A673 (cell line): ENCODE measurements around the gene IQCE. TPM values are rescaled to one million over a fixed set of nuclear protein-coding genes. Genes with fewer than 3 reads are reported as not detected.
"Not testable (repeated sequence)": the region's sequence is repeated elsewhere in the genome, so short reads cannot be mapped to it uniquely, and the experiment has no call there.

Experiments used
- BruUV-seq: library from RNA; stranded (reverse); fragments of 400-500 nt; replicated peaks from 2 replicates; lab custom pipeline; 2021; lab: Mats Ljungman, UMichigan
- CTCF ChIA-PET: fragments of 300-600 bp; sonication (Branson Sonifier 250); formaldehyde crosslinking; loops from one replicate; lab custom pipeline; 2022; ENCODE audit warnings: antibody characterized with exemption; lab: Charles Lee
- POLR2A ChIA-PET: fragments of 300-600 bp; sonication (Branson Sonifier 250); formaldehyde crosslinking; loops from one replicate; lab custom pipeline; 2022; ENCODE audit warnings: antibody characterized with exemption; ENCODE audit not compliant: low non-redundant PET; lab: Charles Lee
- DNase-seq: peaks from one replicate; pipeline ENCODE4 v3.0.0-alpha.2; 2015; ENCODE audit warnings: low spot score
- H3K27ac ChIP-seq: fragments of 200-600 bp; sonication (generic); 2 replicates; pipeline ENCODE4 v1.5.1; 2016; ENCODE audit warnings: mixed run types, low read depth, mild to moderate bottlenecking, mixed read lengths, antibody characterized with exemption, low read length; ENCODE audit not compliant: poor library complexity, severe bottlenecking
- H3K27me3 ChIP-seq: fragments of 200-600 bp; sonication (generic); replicated peaks from 2 replicates; pipeline ENCODE4 v1.6.1; 2017; ENCODE audit warnings: mixed run types, low read depth, mild to moderate bottlenecking, mixed read lengths, antibody characterized with exemption, low read length; ENCODE audit not compliant: insufficient read depth, poor library complexity
- H3K36me3 ChIP-seq: fragments of 200-600 bp; sonication (generic); 2 replicates; pipeline ENCODE4 v1.6.1; 2016; ENCODE audit warnings: mixed run types, mild to moderate bottlenecking, mixed read lengths, antibody characterized with exemption, low read length; ENCODE audit not compliant: insufficient read depth, poor library complexity, severe bottlenecking
- H3K4me1 ChIP-seq: fragments of 200-600 bp; sonication (generic); 2 replicates; pipeline ENCODE4 v1.6.1; 2017; ENCODE audit warnings: mixed run types, mild to moderate bottlenecking, mixed read lengths, antibody characterized with exemption, low read length; ENCODE audit not compliant: insufficient read depth, poor library complexity, severe bottlenecking
- H3K4me3 ChIP-seq: fragments of 200-600 bp; sonication (generic); 2 replicates; pipeline ENCODE4 v1.5.1; 2016; ENCODE audit warnings: low read depth, mixed run types, mild to moderate bottlenecking, mixed read lengths, low read length; ENCODE audit not compliant: poor library complexity, severe bottlenecking
- H3K9me3 ChIP-seq: fragments of 200-600 bp; sonication (generic); 2 replicates; pipeline ENCODE4 v1.6.1; 2016; ENCODE audit warnings: mixed run types, low read depth, mild to moderate bottlenecking, mixed read lengths, antibody characterized with exemption, low read length; ENCODE audit not compliant: poor library complexity, severe bottlenecking
- CTCF ChIP-seq: fragments of 300-800, 200-600 bp; sonication (generic); conservative IDR thresholded peaks from 2 replicates; pipeline ENCODE4 v1.5.1; 2017; ENCODE audit warnings: low read depth, mild to moderate bottlenecking, antibody characterized with exemption, low read length, moderate library complexity, mixed read lengths
- EZH2 ChIP-seq: fragments of 200-600 bp; sonication (generic); IDR thresholded peaks from 2 replicates; pipeline ENCODE4 v1.6.1; 2017; ENCODE audit warnings: borderline replicate concordance, low read depth, mild to moderate bottlenecking, mixed read lengths, antibody characterized with exemption, low read length; ENCODE audit not compliant: poor library complexity, severe bottlenecking
- intact Hi-C: fragments of 100-400 bp; cut with micrococcal nuclease; formaldehyde crosslinking; loops from one replicate; pipeline ENCODE4 v1.10.0; 2022; ENCODE audit not compliant: unreplicated experiment
- total RNA-seq: library from RNA; stranded (reverse); gene quantifications from 2 replicates; pipeline ENCODE4 v1.2.3, GENCODE V29; 2021

Gene IQCE
- total RNA-seq, 1 experiment from 2014 or later: 35.4 TPM

- no peak for DNase-seq
- no peak for TF ChIP-seq CTCF
- no peak for TF ChIP-seq EZH2
- Histone ChIP-seq H3K36me3 (no peaks in the 10 kb centered on the region), H3K4me1 (no peaks in the 10 kb centered on the region), H3K27me3 (no peaks in the 10 kb centered on the region), H3K4me3 (no peak overlapping the region), H3K27ac (no peak overlapping the region), H3K9me3 (no peaks in the 10 kb centered on the region)
- no TSS peak for BruUV-seq
- intact Hi-C loops: no loop called here
- ChIA-PET POLR2A (no interaction called here), CTCF (interaction anchor here (0.5 to 1.2 kb wide), 4 partner anchors 72 to 215 kb away, joined by 3 to 4 read pairs (median 3); no protein-coding TSS in a partner anchor)
Observed at GRCh38 chr7:2607923-2608904, 49.4 kb downstream of the IQCE start.

- H3K27me3 ChIP-seq: no peaks in the 10 kb centered on the region
- intact Hi-C loops: no loop called here
- POLR2A ChIA-PET: no interaction called here
- H3K36me3 ChIP-seq: no peaks in the 10 kb centered on the region
- H3K4me1 ChIP-seq: peaks cover under 1% of the 10 kb centered on the region
- TF ChIP-seq EZH2 (no peak), CTCF (peak; percentile 59)
- CTCF ChIA-PET: interaction anchor here (0.5 to 1.2 kb wide), 5 partner anchors 71 to 216 kb away, joined by 3 to 4 read pairs (median 3); no protein-coding TSS in a partner anchor
- no TSS peak for BruUV-seq
- H3K9me3 ChIP-seq: no peaks in the 10 kb centered on the region
- peak; percentile 62 for DNase-seq
- no peak overlapping the region for H3K4me3 ChIP-seq
- no peak overlapping the region for H3K27ac ChIP-seq
Observed at GRCh38 chr7:2608921-2609411, 50.2 kb downstream of the IQCE start.

- H3K4me3 ChIP-seq, H3K4me1 ChIP-seq, H3K36me3 ChIP-seq, H3K9me3 ChIP-seq, POLR2A ChIA-PET, H3K27me3 ChIP-seq, DNase-seq, intact Hi-C loops, BruUV-seq, H3K27ac ChIP-seq: not testable (repeated sequence)
- CTCF ChIA-PET: interaction anchor here (0.6 kb wide), 1 partner anchor 161 kb away, joined by 3 read pairs; no protein-coding TSS in a partner anchor
Observed at GRCh38 chr7:2609646-2610045, 50.9 kb downstream of the IQCE start.
